NCI-H2171 treated with DMSO at 0.1 percent for 48 hours (cell line): ENCODE results near the gene UBN1.

ENCODE experiments used
- DNase-seq: peaks from one replicate; lab custom pipeline; 2025; lab: John Stamatoyannopoulos, UW

UBN1 gene, protein sequence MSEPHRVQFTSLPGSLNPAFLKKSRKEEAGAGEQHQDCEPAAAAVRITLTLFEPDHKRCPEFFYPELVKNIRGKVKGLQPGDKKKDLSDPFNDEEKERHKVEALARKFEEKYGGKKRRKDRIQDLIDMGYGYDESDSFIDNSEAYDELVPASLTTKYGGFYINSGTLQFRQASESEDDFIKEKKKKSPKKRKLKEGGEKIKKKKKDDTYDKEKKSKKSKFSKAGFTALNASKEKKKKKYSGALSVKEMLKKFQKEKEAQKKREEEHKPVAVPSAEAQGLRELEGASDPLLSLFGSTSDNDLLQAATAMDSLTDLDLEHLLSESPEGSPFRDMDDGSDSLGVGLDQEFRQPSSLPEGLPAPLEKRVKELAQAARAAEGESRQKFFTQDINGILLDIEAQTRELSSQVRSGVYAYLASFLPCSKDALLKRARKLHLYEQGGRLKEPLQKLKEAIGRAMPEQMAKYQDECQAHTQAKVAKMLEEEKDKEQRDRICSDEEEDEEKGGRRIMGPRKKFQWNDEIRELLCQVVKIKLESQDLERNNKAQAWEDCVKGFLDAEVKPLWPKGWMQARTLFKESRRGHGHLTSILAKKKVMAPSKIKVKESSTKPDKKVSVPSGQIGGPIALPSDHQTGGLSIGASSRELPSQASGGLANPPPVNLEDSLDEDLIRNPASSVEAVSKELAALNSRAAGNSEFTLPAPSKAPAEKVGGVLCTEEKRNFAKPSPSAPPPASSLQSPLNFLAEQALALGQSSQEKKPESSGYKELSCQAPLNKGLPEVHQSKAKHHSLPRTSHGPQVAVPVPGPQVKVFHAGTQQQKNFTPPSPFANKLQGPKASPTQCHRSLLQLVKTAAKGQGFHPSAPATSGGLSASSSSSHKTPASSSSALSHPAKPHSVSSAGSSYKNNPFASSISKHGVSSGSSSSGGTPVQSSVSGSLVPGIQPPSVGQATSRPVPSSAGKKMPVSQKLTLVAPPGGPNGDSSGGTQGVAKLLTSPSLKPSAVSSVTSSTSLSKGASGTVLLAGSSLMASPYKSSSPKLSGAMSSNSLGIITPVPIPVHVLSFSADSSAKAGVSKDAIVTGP (N-terminal part only)

GRCh38 chr16:4846901-4847773 lies at the start of gene UBN1, which contains the start of gene GLYR1:
UBN1 (plus strand) TSS chr16:4847481; CDS start chr16:4852918, 5,437 bp downstream.
GLYR1 (minus strand) TSS chr16:4847288; CDS start chr16:4847265, 23 bp downstream.
- DNase-seq = peak; percentile 94

- DNase-seq = no peak
Measured at GRCh38 chr16:4797805-4798252, 49.5 kb upstream of the UBN1 start.

DNA sequence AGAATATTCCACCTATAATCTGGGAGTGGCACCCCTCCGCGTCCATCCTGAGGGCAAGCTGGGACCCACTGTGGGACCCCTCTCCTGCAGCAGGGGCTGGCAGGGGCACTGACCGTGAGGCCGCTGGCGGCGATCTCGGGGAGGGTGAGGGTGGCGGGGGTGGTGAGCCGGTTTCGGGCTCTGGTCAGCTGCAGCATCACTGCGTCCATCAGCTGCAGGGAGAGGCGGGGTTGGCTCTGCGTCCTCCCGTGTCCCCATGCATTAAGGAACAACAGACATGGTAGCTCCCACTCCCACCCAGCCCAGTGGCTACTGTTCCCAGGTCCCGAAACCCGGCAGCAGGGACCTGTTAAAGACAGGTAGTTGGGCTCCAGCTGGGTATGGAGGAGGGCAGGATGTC lies 48.8 kb upstream of the UBN1 start:
- DNase-seq = no peak

- DNase-seq = no peak
Measured at GRCh38 chr16:4799171-4799855, 48.0 kb upstream of the UBN1 start.

DNA sequence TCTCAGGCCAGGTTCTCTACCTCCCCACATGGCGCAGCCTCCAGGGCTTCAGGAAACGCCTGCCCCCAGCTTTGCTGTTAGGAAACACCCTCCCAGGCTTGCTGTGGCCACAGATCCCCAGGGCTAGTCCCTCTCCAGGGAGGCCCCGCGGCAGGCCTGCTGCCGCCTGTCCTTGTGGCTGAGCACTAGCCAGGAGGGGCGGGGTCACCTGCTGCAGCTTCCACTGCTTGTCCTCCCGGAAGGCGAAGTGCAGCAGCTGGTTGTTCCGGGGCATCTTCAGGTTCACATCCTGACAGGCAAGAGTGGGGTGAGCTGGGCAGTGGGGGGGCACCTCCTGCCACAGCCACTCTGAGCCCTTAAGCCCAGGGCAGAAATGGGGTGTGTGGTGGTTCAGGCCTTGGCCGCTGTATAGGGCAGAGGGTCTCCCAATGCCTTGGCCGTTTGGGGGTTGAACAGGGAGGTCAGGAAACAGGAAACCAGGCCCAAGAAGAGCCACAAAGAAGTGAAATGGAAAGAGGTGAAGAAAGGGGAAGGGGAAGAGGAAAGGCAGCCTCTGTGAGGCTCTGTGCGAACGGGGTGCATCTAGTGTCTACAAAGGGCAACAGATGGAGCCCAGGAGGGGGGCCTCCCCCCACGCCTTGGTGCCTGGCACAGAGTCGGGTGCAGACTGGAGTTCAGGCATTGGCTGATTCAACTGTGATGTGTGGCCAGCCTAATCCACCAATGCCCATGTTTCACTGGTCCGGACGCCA lies 46.8 kb upstream of the UBN1 start:
- peak; percentile 83 for DNase-seq

DNA sequence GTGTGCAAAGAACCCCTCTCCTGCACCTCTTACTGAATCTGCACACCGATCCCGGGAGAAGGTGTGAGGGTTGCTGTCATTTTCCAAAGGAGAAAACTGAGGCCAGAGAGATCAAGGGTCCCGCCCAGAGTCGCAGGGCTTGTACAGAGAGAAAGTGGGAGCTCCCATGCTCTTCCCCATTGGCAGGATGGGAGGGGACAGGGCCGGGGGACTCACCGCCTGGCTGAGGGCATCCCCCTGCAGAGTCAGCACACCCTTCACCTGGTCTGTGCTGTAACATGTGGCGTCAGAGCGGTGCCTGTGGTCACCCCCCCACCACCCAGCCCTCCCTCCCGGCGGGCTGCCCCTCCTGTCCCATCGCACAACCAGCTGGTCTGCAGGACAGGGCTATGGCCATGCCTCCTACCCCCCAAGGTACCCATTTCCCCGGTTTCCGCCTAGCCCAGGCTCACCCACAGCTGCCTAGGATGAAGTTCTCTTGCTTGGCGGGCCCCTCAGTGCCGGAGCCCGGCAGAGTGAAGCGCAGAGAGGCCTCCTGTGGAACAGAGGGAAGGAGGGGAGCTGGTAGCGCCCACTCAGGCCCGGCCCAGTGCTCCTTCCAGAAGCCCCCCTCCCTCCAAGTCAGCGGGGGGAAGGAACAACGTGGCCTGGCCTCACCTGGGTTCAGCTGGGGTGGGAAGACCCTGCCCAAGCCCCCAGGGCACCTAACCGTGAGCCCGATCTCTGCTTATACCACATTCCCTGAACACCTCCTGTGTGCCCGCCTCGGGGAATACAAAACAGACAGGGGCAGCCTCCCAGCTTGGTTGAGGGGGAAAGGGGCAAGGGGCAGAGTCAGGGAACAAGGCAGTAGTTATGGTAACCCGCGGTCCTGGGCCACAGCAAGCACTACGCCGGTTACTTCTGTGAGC lies 46.0 kb upstream of the UBN1 start:
- DNase-seq = peak; percentile 50

DNA sequence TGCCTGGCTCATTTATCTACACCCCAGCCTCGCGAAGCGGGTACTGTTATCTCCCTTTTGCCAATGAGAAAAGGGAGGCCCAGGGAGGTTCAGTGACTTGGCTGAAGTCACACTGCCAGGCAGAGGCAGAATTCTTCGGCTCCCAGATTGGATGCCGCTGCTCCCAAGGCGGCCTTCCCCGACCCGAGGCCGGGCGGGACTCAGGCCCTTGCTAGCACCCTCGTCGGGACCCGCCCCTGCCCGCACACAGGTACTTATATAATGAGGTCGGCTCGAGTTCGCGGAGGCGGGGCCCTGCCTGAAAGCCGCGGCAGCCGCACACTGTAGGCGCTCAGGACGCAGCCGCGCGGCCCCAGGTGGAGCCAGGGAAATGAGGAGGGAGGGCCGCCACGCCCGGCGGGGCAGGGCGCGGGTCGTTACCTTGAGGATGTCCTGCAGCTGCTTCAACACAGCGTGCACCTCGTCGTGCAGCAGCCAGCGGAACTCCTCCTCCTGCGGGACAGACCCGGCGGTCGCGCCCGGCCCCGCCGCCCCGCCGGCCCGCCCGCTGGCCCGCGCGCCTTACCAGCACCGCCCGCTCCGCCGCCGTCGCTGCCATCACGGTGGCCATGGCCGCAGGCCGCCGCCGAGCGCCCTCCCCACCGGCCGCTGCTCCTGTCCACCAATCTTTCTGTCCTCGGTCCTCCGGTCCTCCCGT lies 45.2 kb upstream of the UBN1 start, which contains the start of gene ROGDI:
Gene ROGDI (minus strand): TSS at position 672 of the 697 bp plus-strand sequence. CDS start 62 bp downstream, at position 610.
- DNase-seq = peak; percentile 90

DNA sequence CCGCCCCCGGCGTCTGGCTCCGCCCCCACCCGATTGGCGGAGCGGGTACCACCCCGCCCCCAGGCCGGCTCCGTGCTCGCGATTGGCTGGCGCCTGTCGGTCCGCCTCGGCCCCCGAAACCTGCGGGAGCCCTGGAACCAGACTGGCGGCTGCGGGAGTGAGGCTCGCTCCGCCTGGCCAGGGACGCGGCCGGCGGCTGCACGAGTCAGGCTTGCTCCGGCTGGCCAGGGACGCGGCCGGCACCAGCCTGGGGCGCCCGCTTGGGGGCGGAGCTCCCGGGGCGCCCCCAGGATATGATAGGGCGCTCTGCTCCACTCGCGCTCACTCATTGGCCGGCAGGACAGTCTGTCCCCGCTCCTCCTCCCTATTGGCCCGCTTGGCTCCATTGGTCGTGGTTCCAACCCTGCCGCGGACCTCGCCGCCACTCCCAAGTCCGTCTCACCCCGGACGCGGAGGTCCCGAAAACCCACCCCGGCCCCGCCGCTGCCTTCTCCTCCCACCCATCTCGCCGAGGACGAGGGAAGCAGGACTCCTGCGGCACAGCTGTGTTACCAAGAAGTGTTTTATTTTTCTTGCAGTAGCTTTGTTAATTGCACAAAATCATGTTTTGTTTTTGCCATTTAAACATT lies 44.5 kb upstream of the UBN1 start:
- DNase-seq = peak; percentile 88

DNA sequence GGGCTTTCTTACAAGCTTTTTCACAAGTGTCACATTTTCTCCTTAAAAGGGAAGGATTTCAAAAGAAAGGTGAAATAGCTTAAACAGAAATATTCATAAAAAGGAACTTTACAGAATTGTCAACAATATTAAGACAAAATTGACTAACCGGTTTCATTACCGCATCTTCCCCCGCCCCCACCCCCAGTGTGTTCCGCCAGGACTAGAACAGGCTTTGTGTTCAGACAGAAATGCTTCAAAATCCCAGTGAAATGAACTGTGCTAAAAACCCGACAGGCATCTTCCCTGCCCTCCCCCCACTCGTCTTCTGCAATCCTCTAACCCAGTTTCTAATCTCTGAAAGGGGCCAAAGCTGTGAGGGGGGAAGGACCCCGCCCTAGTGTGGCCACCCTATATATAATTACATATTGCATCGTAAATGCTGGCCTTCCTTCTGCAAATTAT lies 43.9 kb upstream of the UBN1 start:
- DNase-seq = no peak

- no peak for DNase-seq
Measured at GRCh38 chr16:4803898-4804762, 43.2 kb upstream of the UBN1 start.

DNA sequence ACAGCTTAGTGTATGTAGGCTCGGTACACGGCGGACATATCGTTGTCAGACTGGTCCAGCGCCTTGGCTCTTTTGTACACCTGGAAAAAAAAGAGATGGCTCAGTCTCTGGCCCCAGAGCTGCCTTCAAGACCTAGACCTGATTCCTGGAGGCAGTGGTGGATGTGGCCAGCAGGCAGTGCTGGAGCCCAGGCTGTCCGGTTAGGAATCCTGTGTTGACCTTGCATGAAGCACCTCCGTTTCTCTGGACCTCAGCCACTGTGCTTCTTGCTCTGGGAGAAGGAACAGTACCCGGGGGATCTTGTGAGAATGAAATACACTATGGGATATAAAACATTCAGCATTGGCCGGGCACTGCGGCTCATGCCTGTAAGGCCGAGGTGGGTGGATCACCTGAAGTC lies 42.0 kb upstream of the UBN1 start:
- DNase-seq = no peak

GRCh38 chr16:4806280-4806679 lies 41.0 kb upstream of the UBN1 start:
- no peak for DNase-seq

GRCh38 chr16:4811242-4811641 lies 36.0 kb upstream of the UBN1 start:
- DNase-seq = no peak

GRCh38 chr16:4811773-4812172 lies 35.5 kb upstream of the UBN1 start:
- no peak for DNase-seq

- DNase-seq = no peak
Measured at GRCh38 chr16:4813251-4814003, 33.9 kb upstream of the UBN1 start.

- DNase-seq = no peak
Measured at GRCh38 chr16:4814046-4814445, 33.2 kb upstream of the UBN1 start.
